GM19025 (cell line): ENCODE results near the gene SRCAP.
"Not testable (repeated sequence)": the region's sequence is repeated elsewhere in the genome, so short reads cannot be mapped to it uniquely, and the experiment has no call there.

Experiments used
- ATAC-seq: cut with Tn5 transposase; IDR thresholded peaks from one replicate; pipeline ENCODE4 v1.9.1; 2021; ENCODE audit warnings: mild to moderate bottlenecking, low read depth, moderate library complexity; ENCODE audit not compliant: unreplicated experiment

The SRCAP gene

GRCh38 chr16:30663038-30663437 is 35.9 kb upstream of the SRCAP start:
- ATAC-seq, result no peak

- no peak for ATAC-seq
Measured at GRCh38 chr16:30663820-30664219, 35.2 kb upstream of the SRCAP start.

GRCh38 chr16:30664616-30665109 is 34.3 kb upstream of the SRCAP start:
- no peak for ATAC-seq

GRCh38 chr16:30665155-30665829 is 33.7 kb upstream of the SRCAP start:
- ATAC-seq, result no peak

GRCh38 chr16:30665830-30666190 is 33.2 kb upstream of the SRCAP start:
- no peak for ATAC-seq

GRCh38 chr16:30666681-30667080 is 32.3 kb upstream of the SRCAP start:
- no peak for ATAC-seq

- no peak for ATAC-seq
Measured at GRCh38 chr16:30667361-30667905, 31.5 kb upstream of the SRCAP start.

GRCh38 chr16:30668393-30668792 is 30.6 kb upstream of the SRCAP start:
- no peak for ATAC-seq

- no peak for ATAC-seq
Measured at GRCh38 chr16:30669026-30669902, 29.7 kb upstream of the SRCAP start.

- no peak for ATAC-seq
Measured at GRCh38 chr16:30669903-30670824, 28.8 kb upstream of the SRCAP start.

- ATAC-seq, result no peak
Measured at GRCh38 chr16:30675143-30675542, 23.8 kb upstream of the SRCAP start.

- ATAC-seq, result no peak
Measured at GRCh38 chr16:30677931-30678585, 20.9 kb upstream of the SRCAP start.

GRCh38 chr16:30678586-30678970 is 20.4 kb upstream of the SRCAP start:
- no peak for ATAC-seq

- no peak for ATAC-seq
Measured at GRCh38 chr16:30680326-30680725, 18.6 kb upstream of the SRCAP start.

- no peak for ATAC-seq
Measured at GRCh38 chr16:30688701-30689100, 10.3 kb upstream of the SRCAP start.

- no peak for ATAC-seq
Measured at GRCh38 chr16:30691907-30692306, 7.1 kb upstream of the SRCAP start.

- no peak for ATAC-seq
Measured at GRCh38 chr16:30692396-30693064, 6.4 kb upstream of the SRCAP start.

- ATAC-seq, result no peak
Measured at GRCh38 chr16:30694926-30695693, 3.9 kb upstream of the SRCAP start.

GRCh38 chr16:30696646-30697045 is 2.3 kb upstream of the SRCAP start:
- not testable (repeated sequence) for ATAC-seq
